Neutrophil (primary cell): ENCODE measurements around the gene NKTR.

Experiments
- H3K27ac ChIP-seq: fragments of 200-600 bp; sonication (generic); 2 replicates; pipeline ENCODE4 v1.5.1; 2016; ENCODE audit warnings: mild to moderate bottlenecking, moderate library complexity
- H3K27me3 ChIP-seq: fragments of 200-600 bp; sonication (generic); 2 replicates; pipeline ENCODE4 v1.6.0; 2016; ENCODE audit warnings: mild to moderate bottlenecking
- H3K36me3 ChIP-seq: fragments of 200-600 bp; sonication (generic); 2 replicates; pipeline ENCODE4 v1.5.1; 2017
- H3K4me1 ChIP-seq, 2 experiments: fragments of 200-600 bp in 1 of 2; sonication (generic) in 1 of 2; 1 replicate in 1 of 2; 2 replicates in 1 of 2; pipeline versions ENCODE4 v1.5.1 to v1.6.1; 2013 to 2016; ENCODE audit warnings: low read depth in 1 of 2, low read length in 1 of 2, mild to moderate bottlenecking in 1 of 2, moderate library complexity in 1 of 2; ENCODE audit not compliant: control insufficient read depth in 1 of 2, insufficient read depth in 1 of 2
- H3K4me3 ChIP-seq, 2 experiments: fragments of 200-600 bp in 1 of 2; sonication (generic) in 1 of 2; 1 replicate in 1 of 2; 2 replicates in 1 of 2; pipeline ENCODE4 v1.5.1; 2013 to 2016; ENCODE audit warnings: low read depth in 1 of 2, low read length in 1 of 2, mild to moderate bottlenecking in 1 of 2, moderate library complexity in 1 of 2
- H3K9me3 ChIP-seq: fragments of 200-600 bp; sonication (generic); 2 replicates; pipeline ENCODE4 v1.5.1; 2016
- TF ChIP-seq, protein P1 (sequence below): fragments of 200-600 bp; sonication (generic); IDR thresholded peaks from 2 replicates; pipeline ENCODE4 v1.5.1; 2016; ENCODE audit warnings: antibody characterized with exemption

Gene NKTR

DNA sequence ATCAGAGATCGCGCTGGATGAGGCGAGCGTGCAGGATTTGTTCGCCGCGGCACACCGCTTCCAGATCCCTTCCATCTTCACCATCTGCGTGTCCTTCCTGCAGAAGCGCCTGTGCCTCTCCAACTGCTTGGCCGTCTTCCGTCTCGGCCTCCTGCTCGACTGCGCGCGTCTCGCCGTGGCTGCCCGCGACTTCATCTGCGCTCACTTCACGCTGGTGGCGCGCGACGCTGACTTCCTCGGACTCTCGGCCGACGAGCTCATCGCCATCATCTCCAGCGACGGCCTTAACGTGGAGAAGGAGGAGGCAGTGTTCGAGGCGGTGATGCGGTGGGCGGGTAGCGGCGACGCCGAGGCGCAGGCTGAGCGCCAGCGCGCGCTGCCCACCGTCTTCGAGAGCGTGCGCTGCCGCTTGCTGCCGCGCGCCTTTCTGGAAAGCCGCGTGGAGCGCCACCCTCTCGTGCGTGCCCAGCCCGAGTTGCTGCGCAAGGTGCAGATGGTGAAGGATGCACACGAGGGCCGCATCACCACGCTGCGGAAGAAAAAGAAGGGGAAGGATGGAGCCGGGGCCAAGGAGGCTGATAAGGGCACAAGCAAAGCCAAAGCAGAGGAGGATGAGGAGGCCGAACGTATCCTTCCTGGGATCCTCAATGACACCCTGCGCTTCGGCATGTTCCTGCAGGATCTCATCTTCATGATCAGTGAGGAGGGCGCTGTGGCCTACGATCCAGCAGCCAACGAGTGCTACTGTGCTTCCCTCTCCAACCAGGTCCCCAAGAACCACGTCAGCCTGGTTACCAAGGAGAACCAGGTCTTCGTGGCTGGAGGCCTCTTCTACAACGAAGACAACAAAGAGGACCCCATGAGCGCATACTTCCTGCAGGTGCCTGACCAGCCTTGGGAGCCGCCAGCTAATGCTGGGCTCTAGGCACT lies 85.7 kb downstream of the NKTR start:
- TF ChIP-seq, protein P1, sequence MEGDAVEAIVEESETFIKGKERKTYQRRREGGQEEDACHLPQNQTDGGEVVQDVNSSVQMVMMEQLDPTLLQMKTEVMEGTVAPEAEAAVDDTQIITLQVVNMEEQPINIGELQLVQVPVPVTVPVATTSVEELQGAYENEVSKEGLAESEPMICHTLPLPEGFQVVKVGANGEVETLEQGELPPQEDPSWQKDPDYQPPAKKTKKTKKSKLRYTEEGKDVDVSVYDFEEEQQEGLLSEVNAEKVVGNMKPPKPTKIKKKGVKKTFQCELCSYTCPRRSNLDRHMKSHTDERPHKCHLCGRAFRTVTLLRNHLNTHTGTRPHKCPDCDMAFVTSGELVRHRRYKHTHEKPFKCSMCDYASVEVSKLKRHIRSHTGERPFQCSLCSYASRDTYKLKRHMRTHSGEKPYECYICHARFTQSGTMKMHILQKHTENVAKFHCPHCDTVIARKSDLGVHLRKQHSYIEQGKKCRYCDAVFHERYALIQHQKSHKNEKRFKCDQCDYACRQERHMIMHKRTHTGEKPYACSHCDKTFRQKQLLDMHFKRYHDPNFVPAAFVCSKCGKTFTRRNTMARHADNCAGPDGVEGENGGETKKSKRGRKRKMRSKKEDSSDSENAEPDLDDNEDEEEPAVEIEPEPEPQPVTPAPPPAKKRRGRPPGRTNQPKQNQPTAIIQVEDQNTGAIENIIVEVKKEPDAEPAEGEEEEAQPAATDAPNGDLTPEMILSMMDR: no peak
- peaks cover 0 to 5% of the 10 kb centered on the region in 2 experiments for H3K4me1 ChIP-seq
- H3K4me3 ChIP-seq: no peak overlapping the region
- H3K9me3 ChIP-seq: no peaks in the 10 kb centered on the region
- peaks cover 89% of the 10 kb centered on the region for H3K27me3 ChIP-seq
- no peak overlapping the region for H3K27ac ChIP-seq
- H3K36me3 ChIP-seq: no peaks in the 10 kb centered on the region

DNA sequence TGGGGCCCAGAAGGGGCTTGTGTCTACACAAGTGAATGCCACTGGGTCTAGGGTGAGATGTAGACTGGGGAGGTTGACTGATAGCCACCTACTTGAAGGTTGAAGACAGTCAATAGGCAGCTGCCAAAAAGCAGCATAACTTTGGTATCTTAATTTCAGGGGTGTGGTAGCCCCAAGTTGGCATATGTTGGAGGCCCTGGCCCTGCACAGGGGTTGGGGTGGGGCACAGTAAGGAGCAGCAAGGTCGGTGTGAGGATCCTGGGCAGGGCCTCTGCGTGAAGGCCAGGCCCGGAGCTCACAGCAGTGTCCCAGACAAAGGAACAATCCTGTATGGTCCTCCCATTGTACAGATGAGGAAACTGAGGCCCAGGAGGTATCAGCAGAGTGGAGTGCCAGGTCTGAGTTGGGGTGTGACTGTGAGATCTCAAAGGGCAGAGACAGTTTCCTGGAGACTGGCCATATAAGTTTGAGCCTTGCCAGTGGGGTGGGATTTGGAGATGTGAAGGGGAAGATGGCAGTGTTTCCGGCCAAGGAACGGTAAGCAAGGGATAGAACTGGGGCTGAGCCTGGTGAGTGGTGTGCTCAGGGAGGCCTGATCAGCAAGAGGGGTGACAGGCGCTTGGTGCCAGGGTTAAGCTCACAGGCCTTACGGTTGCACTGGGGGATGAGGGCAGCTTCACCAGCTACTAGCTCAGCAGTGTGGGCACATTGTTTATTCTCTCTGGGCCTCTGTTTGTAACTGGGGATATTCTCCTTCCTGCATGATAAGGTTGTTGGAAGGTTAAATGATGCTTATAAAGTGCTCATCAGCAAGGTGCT lies 86.6 kb downstream of the NKTR start:
- H3K27me3 ChIP-seq: peaks cover 82% of the 10 kb centered on the region
- no peak overlapping the region for H3K4me3 ChIP-seq
- no peaks in the 10 kb centered on the region for H3K36me3 ChIP-seq
- no peak overlapping the region for H3K27ac ChIP-seq
- no peaks in the 10 kb centered on the region for H3K9me3 ChIP-seq
- TF ChIP-seq, protein P1: no peak
- H3K4me1 ChIP-seq: peaks cover 0 to 5% of the 10 kb centered on the region in 2 experiments

DNA sequence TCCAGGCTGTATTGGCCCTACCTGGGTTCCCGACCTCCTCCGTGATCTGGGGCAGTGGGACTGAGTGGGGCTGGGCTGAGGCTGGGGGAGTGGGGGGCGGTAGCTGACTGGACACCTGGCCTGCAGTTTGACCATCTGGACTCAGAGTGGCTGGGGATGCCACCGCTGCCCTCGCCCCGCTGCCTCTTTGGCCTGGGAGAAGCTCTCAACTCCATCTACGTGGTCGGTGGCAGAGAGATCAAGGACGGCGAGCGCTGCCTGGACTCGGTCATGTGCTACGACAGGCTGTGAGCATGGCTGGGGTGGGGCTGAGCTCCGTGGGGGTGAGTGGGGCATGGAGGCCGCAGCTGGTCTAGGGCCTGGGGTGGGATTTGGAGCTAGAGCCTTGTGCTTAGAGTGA lies 87.5 kb downstream of the NKTR start:
- Histone ChIP-seq H3K27me3 (peaks cover 72% of the 10 kb centered on the region), H3K36me3 (no peaks in the 10 kb centered on the region), H3K27ac (no peak overlapping the region), H3K4me1 (peaks cover 0 to 5% of the 10 kb centered on the region in 2 experiments), H3K9me3 (no peaks in the 10 kb centered on the region), H3K4me3 (no peak overlapping the region)
- TF ChIP-seq, protein P1: no peak

DNA sequence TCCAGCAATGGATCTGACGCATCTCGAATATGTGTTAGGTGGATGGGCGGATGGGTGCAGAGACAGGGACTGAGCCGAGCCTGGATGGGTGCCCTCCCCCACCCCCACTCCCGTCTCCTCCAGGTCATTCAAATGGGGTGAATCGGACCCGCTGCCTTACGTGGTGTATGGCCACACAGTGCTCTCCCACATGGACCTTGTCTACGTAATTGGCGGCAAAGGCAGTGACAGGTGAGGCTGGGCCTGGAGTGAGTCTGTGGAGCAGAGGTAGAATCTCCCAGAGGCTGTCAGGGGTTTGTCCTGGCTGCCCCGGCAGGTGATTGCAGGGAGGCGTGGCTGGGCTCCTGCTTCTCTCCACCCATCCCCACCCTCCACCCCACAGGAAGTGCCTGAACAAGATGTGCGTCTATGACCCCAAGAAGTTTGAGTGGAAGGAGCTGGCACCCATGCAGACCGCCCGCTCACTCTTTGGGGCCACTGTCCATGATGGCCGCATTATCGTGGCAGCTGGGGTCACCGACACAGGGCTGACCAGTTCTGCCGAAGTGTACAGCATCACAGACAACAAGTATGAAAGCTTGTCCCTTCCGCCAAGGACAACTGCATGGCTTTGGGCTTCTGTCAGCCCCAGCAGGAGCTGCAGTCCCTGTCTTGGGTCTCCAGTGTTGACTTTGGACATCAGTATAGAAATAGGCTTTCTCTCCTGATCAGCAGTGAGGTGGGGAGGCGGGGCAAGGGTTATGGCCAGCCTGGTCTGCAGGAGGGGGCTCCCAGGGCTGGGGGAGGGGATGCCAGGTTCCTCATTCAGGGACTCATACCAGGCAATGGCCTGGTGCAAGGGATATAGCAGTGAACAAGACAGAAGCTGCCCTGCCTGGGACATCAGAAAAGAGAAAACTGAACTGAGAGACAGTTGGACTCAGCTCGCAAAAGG lies 88.3 kb downstream of the NKTR start:
- H3K27ac ChIP-seq: no peak overlapping the region
- no peaks in the 10 kb centered on the region for H3K36me3 ChIP-seq
- peaks cover 0 to 5% of the 10 kb centered on the region in 2 experiments for H3K4me1 ChIP-seq
- no peak overlapping the region for H3K4me3 ChIP-seq
- no peaks in the 10 kb centered on the region for H3K9me3 ChIP-seq
- TF ChIP-seq, protein P1: no peak
- peaks cover 65% of the 10 kb centered on the region for H3K27me3 ChIP-seq
